Measurements from ENCODE around the gene CDON.

Gene CDON

DNA sequence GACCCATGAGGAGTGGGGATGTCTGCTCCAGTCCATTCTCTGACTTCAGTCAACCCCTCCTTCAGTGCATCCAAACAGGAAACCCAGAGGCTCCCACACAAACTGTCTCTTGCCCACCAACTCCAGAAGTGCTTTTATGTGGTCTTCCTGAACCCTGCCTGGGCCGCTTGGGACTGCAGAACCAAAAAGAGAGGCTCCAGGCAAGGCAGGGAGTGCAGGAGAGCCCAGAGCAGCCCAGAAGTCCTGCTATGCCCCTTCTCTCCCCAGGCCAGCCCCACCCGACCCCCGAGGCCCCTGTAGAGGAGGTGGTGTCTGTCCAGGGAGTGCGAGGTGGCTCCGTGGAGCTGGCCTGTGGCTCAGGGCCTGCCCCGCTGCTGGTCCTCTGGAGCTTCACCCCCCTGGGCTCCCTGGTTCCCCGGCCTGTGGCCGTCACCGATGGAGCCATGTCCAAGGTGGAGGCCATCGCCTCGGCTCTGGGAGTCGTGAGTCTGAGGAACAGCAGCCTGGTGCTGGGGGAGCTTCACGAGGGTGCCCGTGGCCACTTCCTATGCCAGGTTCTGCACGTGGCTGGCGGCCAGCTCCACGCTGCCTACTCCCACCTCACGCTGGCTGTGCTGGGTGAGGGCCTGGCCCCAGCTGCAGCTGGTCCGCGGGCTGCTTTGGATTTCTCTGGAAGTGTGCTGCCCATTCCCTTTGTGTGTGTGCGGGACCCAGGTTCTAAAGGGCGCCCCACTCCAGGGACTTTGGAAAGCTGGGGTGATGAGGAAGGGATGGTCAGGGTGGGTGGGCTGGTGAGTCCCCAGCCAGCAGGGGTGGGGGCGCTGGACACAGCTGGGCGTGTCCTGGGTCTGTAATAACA, 115.0 kb downstream of the CDON start:
- no peak overlapping the region for H3K4me3 ChIP-seq (ENCODE audit: low read depth in 1 of 5, low read length in 5 of 5)
- H3K27ac ChIP-seq (ENCODE audit: low read depth, low read length) = no peak overlapping the region
- peaks cover 0 to 12% (median 3%) of the 10 kb centered on the region in 5 donors for H3K27me3 ChIP-seq (ENCODE audit: control insufficient read depth in 5 of 5, insufficient read depth in 4 of 5, low read length in 5 of 5)
- H3K36me3 ChIP-seq (ENCODE audit: control insufficient read depth in 5 of 5, insufficient read depth in 5 of 5, low read length in 5 of 5) = no peaks in the 10 kb centered on the region
- no peaks in the 10 kb centered on the region for H3K9me3 ChIP-seq (ENCODE audit: control insufficient read depth in 5 of 5, low read length in 5 of 5)
- no peak overlapping the region for H3K9ac ChIP-seq (ENCODE audit: low read length in 5 of 5)
- peaks cover 7 to 15% (median 14%) of the 10 kb centered on the region in 5 donors for H3K4me1 ChIP-seq (ENCODE audit: control insufficient read depth in 5 of 5, insufficient read depth in 5 of 5, low read length in 5 of 5)

- Histone ChIP-seq H3K9ac (ENCODE audit: low read length in 5 of 5) (no peak overlapping the region), H3K36me3 (ENCODE audit: control insufficient read depth in 5 of 5, insufficient read depth in 5 of 5, low read length in 5 of 5) (no peaks in the 10 kb centered on the region), H3K27ac (ENCODE audit: low read depth, low read length) (no peak overlapping the region), H3K9me3 (ENCODE audit: control insufficient read depth in 5 of 5, low read length in 5 of 5) (no peaks in the 10 kb centered on the region), H3K4me3 (ENCODE audit: low read depth in 1 of 5, low read length in 5 of 5) (no peak overlapping the region), H3K27me3 (ENCODE audit: control insufficient read depth in 5 of 5, insufficient read depth in 4 of 5, low read length in 5 of 5) (peaks cover 0 to 11% (median 3%) of the 10 kb centered on the region in 5 donors), H3K4me1 (ENCODE audit: control insufficient read depth in 5 of 5, insufficient read depth in 5 of 5, low read length in 5 of 5) (peaks cover 7 to 19% (median 18%) of the 10 kb centered on the region in 5 donors)
Measured at GRCh38 chr11:125946712-125947418, 115.8 kb downstream of the CDON start.

DNA sequence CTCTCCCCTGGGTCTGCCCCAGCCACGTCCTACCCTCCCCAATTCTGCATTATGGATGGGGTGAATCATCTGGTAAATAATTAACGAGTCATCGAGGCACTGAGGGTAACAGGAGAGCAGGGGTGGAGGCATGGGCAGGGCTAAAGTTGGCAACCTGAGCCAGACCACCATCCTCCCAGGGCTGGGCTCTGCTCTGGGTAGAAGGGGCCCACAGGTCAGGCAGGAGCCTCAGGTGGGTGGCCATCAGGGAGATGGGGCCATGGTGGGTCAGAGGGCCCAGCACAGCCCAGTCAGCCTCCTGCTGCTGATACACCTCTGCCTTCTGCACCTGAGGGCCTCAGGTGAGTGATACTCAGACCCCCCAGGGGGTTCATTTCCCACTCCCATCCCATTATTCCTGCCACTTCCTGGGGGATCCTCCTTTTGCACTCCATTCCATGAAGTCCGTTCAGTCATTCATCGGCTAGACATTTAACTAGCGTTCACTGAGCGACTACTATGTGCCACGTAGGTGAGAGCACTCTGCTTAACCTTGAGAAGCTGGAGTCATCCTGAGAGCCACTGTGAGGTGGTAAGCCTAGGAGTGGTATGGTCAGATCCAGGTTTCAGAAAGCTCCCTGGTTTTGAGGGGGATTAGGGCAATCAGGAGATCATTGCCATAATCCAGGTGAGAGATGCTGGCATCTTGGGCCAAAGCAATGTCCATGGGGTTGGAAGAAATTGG, 116.7 kb downstream of the CDON start, which contains the start of gene VSIG10L2:
Gene VSIG10L2, plus strand, starts transcription at position 248 of the 724 bp plus-strand sequence. Its CDS starts 12 bp downstream, at position 260.
- Histone ChIP-seq H3K27me3 (ENCODE audit: control insufficient read depth in 5 of 5, insufficient read depth in 4 of 5, low read length in 5 of 5) (peaks cover 0 to 4% (median 0%) of the 10 kb centered on the region in 5 donors), H3K9me3 (ENCODE audit: control insufficient read depth in 5 of 5, low read length in 5 of 5) (no peaks in the 10 kb centered on the region), H3K4me3 (ENCODE audit: low read depth in 1 of 5, low read length in 5 of 5) (no peak within 1 kb of the TSS), H3K9ac (ENCODE audit: low read length in 5 of 5) (no peak within 1 kb of the TSS), H3K36me3 (ENCODE audit: control insufficient read depth in 5 of 5, insufficient read depth in 5 of 5, low read length in 5 of 5) (no peaks in the 10 kb centered on the region), H3K4me1 (ENCODE audit: control insufficient read depth in 5 of 5, insufficient read depth in 5 of 5, low read length in 5 of 5) (peaks cover under 1 to 18% (median 10%) of the 10 kb centered on the region in 5 donors), H3K27ac (ENCODE audit: low read depth, low read length) (no peak within 1 kb of the TSS)

DNA sequence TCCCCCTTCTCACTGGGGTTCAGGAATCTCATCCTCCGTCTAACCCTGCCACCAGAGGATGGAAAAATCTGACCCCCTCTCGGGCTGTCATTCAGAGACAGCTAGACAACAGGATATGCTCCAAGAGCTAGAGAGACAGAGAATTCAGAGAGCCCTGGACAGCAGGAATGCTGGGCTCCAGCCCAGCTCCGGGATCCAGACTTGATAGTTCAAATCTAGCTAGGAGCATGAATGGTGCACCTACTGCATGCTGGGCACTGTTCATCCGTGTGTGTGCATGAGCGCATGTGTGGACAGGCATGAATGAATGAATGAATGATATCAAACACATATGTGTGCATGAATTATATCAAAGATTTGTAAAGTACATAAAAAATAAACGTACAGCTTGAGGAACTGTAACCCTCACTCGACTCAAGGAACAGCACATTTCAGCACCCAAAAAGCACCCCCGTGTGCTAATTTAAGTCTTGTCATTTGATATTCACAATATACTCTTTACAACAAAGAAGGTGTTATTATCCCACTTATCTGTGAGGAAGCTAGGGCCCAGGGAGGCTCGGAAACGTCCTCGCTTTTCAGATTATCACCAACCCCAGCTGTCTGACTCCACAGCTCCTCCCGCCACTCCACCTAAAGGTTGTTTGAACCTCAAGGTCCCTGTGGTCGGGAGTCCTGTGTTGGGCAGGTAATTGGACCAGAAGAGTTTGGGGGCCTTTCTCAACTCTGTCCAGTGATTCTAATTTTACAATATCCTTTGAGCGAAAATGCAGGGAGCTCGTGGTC, 117.5 kb downstream of the CDON start:
- no peak overlapping the region for H3K27ac ChIP-seq (ENCODE audit: low read depth, low read length)
- no peak overlapping the region for H3K4me3 ChIP-seq (ENCODE audit: low read depth in 1 of 5, low read length in 5 of 5)
- no peaks in the 10 kb centered on the region for H3K9me3 ChIP-seq (ENCODE audit: control insufficient read depth in 5 of 5, low read length in 5 of 5)
- H3K27me3 ChIP-seq (ENCODE audit: control insufficient read depth in 5 of 5, insufficient read depth in 4 of 5, low read length in 5 of 5) = no peaks in the 10 kb centered on the region
- H3K36me3 ChIP-seq (ENCODE audit: control insufficient read depth in 5 of 5, insufficient read depth in 5 of 5, low read length in 5 of 5) = no peaks in the 10 kb centered on the region
- peaks cover 0 to 13% (median 5%) of the 10 kb centered on the region in 5 donors for H3K4me1 ChIP-seq (ENCODE audit: control insufficient read depth in 5 of 5, insufficient read depth in 5 of 5, low read length in 5 of 5)
- no peak overlapping the region for H3K9ac ChIP-seq (ENCODE audit: low read length in 5 of 5)

DNA sequence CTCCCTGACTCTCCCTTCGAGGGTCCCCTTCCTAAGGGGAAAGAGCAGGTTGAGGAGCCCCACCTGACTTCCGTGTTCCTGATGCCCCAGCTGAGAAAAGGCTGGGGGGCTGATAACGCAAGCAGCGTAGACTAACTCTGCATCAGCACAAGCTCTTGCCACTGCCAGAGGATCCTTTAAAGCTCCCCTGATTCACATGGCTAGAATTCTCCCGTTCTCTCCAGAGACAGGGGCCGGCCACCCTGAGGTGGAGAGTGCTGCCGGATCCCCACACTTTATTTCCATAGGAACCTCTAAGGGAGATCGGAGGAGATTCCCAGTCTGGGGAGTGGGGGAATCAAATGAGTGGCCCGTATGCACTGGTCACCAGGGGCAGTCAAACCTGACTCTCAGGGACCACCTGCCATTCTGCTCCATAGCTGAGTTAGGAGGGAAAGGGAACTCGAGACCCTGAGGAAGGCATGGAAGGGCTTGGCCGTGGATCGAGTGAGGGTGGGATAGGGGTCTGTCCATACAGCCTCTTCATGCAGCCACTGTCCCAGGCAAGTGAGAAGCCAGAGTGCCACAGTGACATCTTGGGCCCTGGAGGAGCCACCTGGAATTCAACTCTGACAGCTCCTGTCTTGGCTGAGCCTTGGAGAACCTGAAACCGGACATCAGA, 118.2 kb downstream of the CDON start:
- H3K27me3 ChIP-seq (ENCODE audit: control insufficient read depth in 5 of 5, insufficient read depth in 4 of 5, low read length in 5 of 5) = no peaks in the 10 kb centered on the region
- no peak overlapping the region for H3K27ac ChIP-seq (ENCODE audit: low read depth, low read length)
- no peaks in the 10 kb centered on the region for H3K36me3 ChIP-seq (ENCODE audit: control insufficient read depth in 5 of 5, insufficient read depth in 5 of 5, low read length in 5 of 5)
- no peak overlapping the region for H3K9ac ChIP-seq (ENCODE audit: low read length in 5 of 5)
- H3K4me3 ChIP-seq (ENCODE audit: low read depth in 1 of 5, low read length in 5 of 5) = no peak overlapping the region
- no peaks in the 10 kb centered on the region for H3K9me3 ChIP-seq (ENCODE audit: control insufficient read depth in 5 of 5, low read length in 5 of 5)
- H3K4me1 ChIP-seq (ENCODE audit: control insufficient read depth in 5 of 5, insufficient read depth in 5 of 5, low read length in 5 of 5) = peaks cover 0 to 13% (median 5%) of the 10 kb centered on the region in 5 donors

DNA sequence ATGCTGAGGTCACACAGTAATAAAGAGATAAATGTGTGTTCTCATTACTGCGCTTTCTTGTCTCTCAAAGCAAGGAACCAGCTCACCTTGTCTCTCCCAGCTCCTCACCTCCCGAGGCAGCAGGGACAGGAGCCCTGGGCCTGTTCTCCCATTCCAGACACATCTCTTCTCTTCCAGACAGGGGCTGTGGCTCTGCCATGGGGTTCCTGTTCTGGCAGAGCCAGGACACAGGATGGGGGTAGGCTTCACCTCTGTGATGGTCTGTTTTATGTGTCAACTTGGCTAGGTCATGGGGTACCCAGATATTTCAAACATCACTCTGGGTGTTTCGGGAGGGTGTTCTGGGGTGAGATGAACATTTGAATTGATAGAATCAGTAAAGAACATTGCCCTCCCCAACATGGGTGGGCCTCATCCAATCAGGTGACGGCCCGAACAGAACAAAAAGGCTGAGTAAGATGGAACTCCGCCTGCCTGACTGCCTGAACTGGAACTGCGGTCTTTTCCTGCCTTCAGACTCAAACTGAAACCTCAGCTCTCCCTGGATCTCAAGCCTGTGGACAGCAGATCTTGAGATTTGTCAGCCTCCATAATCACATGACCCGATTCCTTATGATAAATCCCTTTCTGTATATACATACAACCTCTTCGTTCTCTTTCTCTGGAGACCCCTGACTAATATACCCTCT, 118.9 kb downstream of the CDON start:
- Histone ChIP-seq H3K36me3 (ENCODE audit: control insufficient read depth in 5 of 5, insufficient read depth in 5 of 5, low read length in 5 of 5) (no peaks in the 10 kb centered on the region), H3K27ac (ENCODE audit: low read depth, low read length) (no peak overlapping the region), H3K9ac (ENCODE audit: low read length in 5 of 5) (no peak overlapping the region), H3K9me3 (ENCODE audit: control insufficient read depth in 5 of 5, low read length in 5 of 5) (no peaks in the 10 kb centered on the region), H3K27me3 (ENCODE audit: control insufficient read depth in 5 of 5, insufficient read depth in 4 of 5, low read length in 5 of 5) (no peaks in the 10 kb centered on the region), H3K4me3 (ENCODE audit: low read depth in 1 of 5, low read length in 5 of 5) (no peak overlapping the region), H3K4me1 (ENCODE audit: control insufficient read depth in 5 of 5, insufficient read depth in 5 of 5, low read length in 5 of 5) (peaks cover 0 to 13% (median 5%) of the 10 kb centered on the region in 5 donors)

GRCh38 chr11:125942771-125943428, 119.8 kb downstream of the CDON start:
- H3K4me1 ChIP-seq (ENCODE audit: control insufficient read depth in 5 of 5, insufficient read depth in 5 of 5, low read length in 5 of 5) = peaks cover 0 to 13% (median 5%) of the 10 kb centered on the region in 5 donors
- no peak overlapping the region for H3K9ac ChIP-seq (ENCODE audit: low read length in 5 of 5)
- H3K4me3 ChIP-seq (ENCODE audit: low read depth in 1 of 5, low read length in 5 of 5) = no peak overlapping the region
- no peaks in the 10 kb centered on the region for H3K27me3 ChIP-seq (ENCODE audit: control insufficient read depth in 5 of 5, insufficient read depth in 4 of 5, low read length in 5 of 5)
- H3K36me3 ChIP-seq (ENCODE audit: control insufficient read depth in 5 of 5, insufficient read depth in 5 of 5, low read length in 5 of 5) = no peaks in the 10 kb centered on the region
- no peaks in the 10 kb centered on the region for H3K9me3 ChIP-seq (ENCODE audit: control insufficient read depth in 5 of 5, low read length in 5 of 5)
- no peak overlapping the region for H3K27ac ChIP-seq (ENCODE audit: low read depth, low read length)

GRCh38 chr11:125941619-125942611, 120.8 kb downstream of the CDON start:
- Histone ChIP-seq H3K9ac (ENCODE audit: low read length in 5 of 5) (peak overlapping the region in 1 of 5 donors; percentile 5), H3K9me3 (ENCODE audit: control insufficient read depth in 5 of 5, low read length in 5 of 5) (no peaks in the 10 kb centered on the region), H3K27ac (ENCODE audit: low read depth, low read length) (no peak overlapping the region), H3K27me3 (ENCODE audit: control insufficient read depth in 5 of 5, insufficient read depth in 4 of 5, low read length in 5 of 5) (no peaks in the 10 kb centered on the region), H3K4me3 (ENCODE audit: low read depth in 1 of 5, low read length in 5 of 5) (no peak overlapping the region), H3K36me3 (ENCODE audit: control insufficient read depth in 5 of 5, insufficient read depth in 5 of 5, low read length in 5 of 5) (no peaks in the 10 kb centered on the region), H3K4me1 (ENCODE audit: control insufficient read depth in 5 of 5, insufficient read depth in 5 of 5, low read length in 5 of 5) (peaks cover 0 to 13% (median 5%) of the 10 kb centered on the region in 5 donors)
